Neural cell (in vitro differentiated cells): Measurements from ENCODE around the gene USP22. TPM values are rescaled to one million over a fixed set of nuclear protein-coding genes. Genes with fewer than 3 reads are reported as not detected.

ENCODE experiments used
- H2AFZ ChIP-seq: fragments of 200-600, 300-800 bp; sonication (generic), shearing (Covaris generic); 2 replicates; pipeline ENCODE4 v1.6.0; 2014; ENCODE audit warnings: low read depth, mild to moderate bottlenecking, antibody characterized with exemption, low read length, moderate library complexity
- H3F3A ChIP-seq: fragments of 200-600 bp; shearing (Covaris generic); 2 replicates; pipeline ENCODE4 v1.6.1; 2016; ENCODE audit warnings: mild to moderate bottlenecking, moderate library complexity, mixed read lengths, antibody characterized with exemption, low read length; ENCODE audit not compliant: insufficient read depth, poor library complexity, severe bottlenecking
- H3K27ac ChIP-seq: fragments of 200-600, 300-800 bp; sonication (generic), shearing (Covaris generic); 2 replicates; pipeline ENCODE4 v1.5.1; 2014; ENCODE audit warnings: mild to moderate bottlenecking, low read length, moderate library complexity
- H3K27me3 ChIP-seq: fragments of 300-800, 200-600 bp; sonication (generic), shearing (Covaris generic); 2 replicates; pipeline ENCODE4 v1.6.0; 2014; ENCODE audit warnings: mild to moderate bottlenecking, low read depth, low read length, moderate library complexity; ENCODE audit not compliant: insufficient read depth
- H3K36me3 ChIP-seq: fragments of 300-800, 200-600 bp; sonication (generic), shearing (Covaris generic); 2 replicates; pipeline ENCODE4 v1.5.1; 2014; ENCODE audit warnings: mild to moderate bottlenecking, antibody characterized with exemption, low read length, moderate library complexity; ENCODE audit not compliant: insufficient read depth
- H3K4me2 ChIP-seq: fragments of 300-800, 200-600 bp; sonication (generic), shearing (Covaris generic); 2 replicates; pipeline ENCODE4 v1.6.0; 2014; ENCODE audit warnings: mild to moderate bottlenecking, low read length
- H3K4me3 ChIP-seq: fragments of 300-800, 200-600 bp; sonication (generic), shearing (Covaris generic); 2 replicates; pipeline ENCODE4 v1.5.1; 2014; ENCODE audit warnings: mild to moderate bottlenecking, low read length, moderate library complexity
- H3K79me2 ChIP-seq: fragments of 200-600 bp; shearing (Covaris generic); replicated peaks from 2 replicates; pipeline ENCODE4 v1.6.0; 2014; ENCODE audit warnings: mild to moderate bottlenecking, low read length, moderate library complexity; ENCODE audit not compliant: insufficient read depth
- H3K9ac ChIP-seq: fragments of 300-800, 200-600 bp; sonication (generic), shearing (Covaris generic); 2 replicates; pipeline ENCODE4 v1.6.1; 2016; ENCODE audit warnings: mild to moderate bottlenecking, low read length, mixed read lengths
- H3K9me2 ChIP-seq: fragments of 200-600 bp; shearing (Covaris generic); 2 replicates; pipeline ENCODE4 v1.6.1; 2016; ENCODE audit warnings: mild to moderate bottlenecking, low read length, mixed read lengths; ENCODE audit not compliant: insufficient read depth
- H3K9me3 ChIP-seq: fragments of 200-600, 300-800 bp; sonication (generic), shearing (Covaris generic); 2 replicates; pipeline ENCODE4 v1.6.1; 2016; ENCODE audit warnings: mild to moderate bottlenecking, mixed run types, low read length, moderate library complexity, mixed read lengths
- H4K20me1 ChIP-seq: fragments of 200-600 bp; shearing (Covaris generic); 2 replicates; pipeline ENCODE4 v1.6.1; 2016; ENCODE audit warnings: mild to moderate bottlenecking, mixed run types; ENCODE audit not compliant: insufficient read depth
- CTCF ChIP-seq: fragments of 450-650 bp; IDR thresholded peaks from 2 replicates; pipeline ENCODE4 v1.5.1; 2014; ENCODE audit warnings: antibody characterized with exemption, mild to moderate bottlenecking, moderate library complexity; ENCODE audit not compliant: poor library complexity, severe bottlenecking
- EP300 ChIP-seq: fragments of 450-650 bp; conservative IDR thresholded peaks from 2 replicates; pipeline ENCODE4 v1.6.1; 2014; ENCODE audit warnings: antibody characterized with exemption, mild to moderate bottlenecking, moderate library complexity; ENCODE audit not compliant: poor library complexity, severe bottlenecking
- EZH2 ChIP-seq: fragments of 200-600, 300-800 bp; shearing (Covaris generic), sonication (generic); IDR thresholded peaks from 2 replicates; pipeline ENCODE4 v1.6.1; 2014; ENCODE audit warnings: antibody characterized with exemption, low read length, borderline replicate concordance, mild to moderate bottlenecking; ENCODE audit not compliant: insufficient read depth, poor library complexity, severe bottlenecking
- MXI1 ChIP-seq: fragments of 450-650 bp; conservative IDR thresholded peaks from 2 replicates; pipeline ENCODE4 v1.6.1; 2014; ENCODE audit warnings: antibody characterized with exemption, mild to moderate bottlenecking; ENCODE audit not compliant: poor library complexity, severe bottlenecking
- POLR2AphosphoS5 ChIP-seq: IDR thresholded peaks from 2 replicates; pipeline ENCODE4 v1.6.1; 2012
- RAD21 ChIP-seq: fragments of 450-650 bp; conservative IDR thresholded peaks from 2 replicates; pipeline ENCODE4 v1.6.1; 2014; ENCODE audit warnings: antibody characterized with exemption, mild to moderate bottlenecking, moderate library complexity
- REST ChIP-seq: IDR thresholded peaks from 2 replicates; pipeline ENCODE4 v1.6.1; 2012; ENCODE audit warnings: borderline replicate concordance
- SMC3 ChIP-seq: fragments of 450-650 bp; conservative IDR thresholded peaks from 2 replicates; pipeline ENCODE4 v1.6.1; 2014; ENCODE audit warnings: antibody characterized with exemption, mild to moderate bottlenecking, moderate library complexity; ENCODE audit not compliant: poor library complexity
- TAF1 ChIP-seq: IDR thresholded peaks from 2 replicates; pipeline ENCODE4 v1.6.1; 2012; ENCODE audit warnings: low read depth
- polyA plus RNA-seq: library from polyadenylated mRNA; depleted of rRNA; stranded (reverse); fragments of >200 nt; gene quantifications from 2 replicates; pipeline ENCODE4 v1.2.3, GENCODE V29; 2014

The USP22 gene
- polyA plus RNA-seq, 1 donor from 2014 or later = 269 TPM

GRCh38 chr17:21033350-21033749 is 9.5 kb downstream of the USP22 start:
- no peaks in the 10 kb centered on the region for H3K9me3 ChIP-seq
- peaks cover 96% of the 10 kb centered on the region for H4K20me1 ChIP-seq
- no peak overlapping the region for H3K4me3 ChIP-seq
- H3K27ac ChIP-seq = no peak overlapping the region
- no peaks in the 10 kb centered on the region for H3K9me2 ChIP-seq
- no peak overlapping the region for H3K9ac ChIP-seq
- peaks cover 97% of the 10 kb centered on the region for H3K79me2 ChIP-seq
- H2AFZ ChIP-seq = no peak overlapping the region
- H3F3A ChIP-seq = no peaks in the 10 kb centered on the region
- no peak overlapping the region for H3K4me2 ChIP-seq
- H3K27me3 ChIP-seq = no peaks in the 10 kb centered on the region
- TF ChIP-seq EZH2 (no peak), POLR2AphosphoS5 (no peak), CTCF (no peak), TAF1 (no peak), RAD21 (no peak), REST (no peak), MXI1 (no peak)
- H3K36me3 ChIP-seq = peaks cover 6% of the 10 kb centered on the region

GRCh38 chr17:21031756-21032396 is 10.9 kb downstream of the USP22 start:
- no peaks in the 10 kb centered on the region for H3K9me2 ChIP-seq
- peak overlapping the region; percentile 23 for H3K9ac ChIP-seq
- peak overlapping the region; percentile 41 for H3K4me3 ChIP-seq
- TF ChIP-seq MXI1 = peak; percentile 12
- peak; percentile 49 for TF ChIP-seq POLR2AphosphoS5
- no peak for TF ChIP-seq TAF1
- no peak for TF ChIP-seq RAD21
- no peak for TF ChIP-seq EZH2
- peak; percentile 53 for TF ChIP-seq EP300
- no peak for TF ChIP-seq CTCF
- TF ChIP-seq REST = no peak
- TF ChIP-seq SMC3 = no peak
- H3F3A ChIP-seq = no peaks in the 10 kb centered on the region
- peaks cover 96% of the 10 kb centered on the region for H4K20me1 ChIP-seq
- no peaks in the 10 kb centered on the region for H3K9me3 ChIP-seq
- H3K27me3 ChIP-seq = no peaks in the 10 kb centered on the region
- peaks cover 93% of the 10 kb centered on the region for H3K79me2 ChIP-seq
- H3K27ac ChIP-seq = peak overlapping the region; percentile 41
- H3K36me3 ChIP-seq = peaks cover 7% of the 10 kb centered on the region
- no peak overlapping the region for H3K4me2 ChIP-seq
- no peak overlapping the region for H2AFZ ChIP-seq
